Lower lobe of right lung (tissue), 2 donors: ENCODE data around the gene ABITRAM. TPM values are rescaled to one million over a fixed set of nuclear protein-coding genes. Genes with fewer than 3 reads are reported as not detected.
"Not testable (repeated sequence)": the region's sequence is repeated elsewhere in the genome, so short reads cannot be mapped to it uniquely, and the experiment has no call there.

ENCODE experiments used
- ATAC-seq, 2 donors: fragments of 200-7000 bp; cut with Tn5 transposase; one replicate each; pipeline ENCODE4 v1.9.1; 2020 to 2022; ENCODE audit warnings: mild to moderate bottlenecking in 2 of 2, moderate library complexity in 2 of 2
- DNase-seq: peaks from one replicate; pipeline ENCODE4 v3.0.0-alpha.2; 2020
- H3K27ac ChIP-seq: fragments of 200-600 bp; one replicate; pipeline ENCODE4 v1.8.0; 2022
- H3K27me3 ChIP-seq: fragments of 200-600 bp; one replicate; pipeline ENCODE4 v1.8.0; 2022; ENCODE audit warnings: low read depth
- H3K36me3 ChIP-seq: fragments of 200-600 bp; one replicate; pipeline ENCODE4 v1.8.0; 2022; ENCODE audit warnings: mild to moderate bottlenecking
- H3K4me1 ChIP-seq: fragments of 200-600 bp; one replicate; pipeline ENCODE4 v1.8.0; 2022
- H3K4me3 ChIP-seq: fragments of 200-600 bp; one replicate; pipeline ENCODE4 v1.8.0; 2022; ENCODE audit warnings: mild to moderate bottlenecking
- H3K9me3 ChIP-seq: fragments of 200-600 bp; one replicate; pipeline ENCODE4 v1.8.0; 2022
- CTCF ChIP-seq: fragments of 200-600 bp; IDR thresholded peaks from one replicate; pipeline ENCODE4 v1.8.0; 2022; ENCODE audit warnings: antibody characterized with exemption, mild to moderate bottlenecking
- intact Hi-C: fragments of 100-400 bp; cut with DNase I; formaldehyde crosslinking; loops from one replicate; pipeline ENCODE4 v1.11.0; 2022
- total RNA-seq: library from RNA; stranded (reverse); fragmentation: NEBNext Ultra II Directional; extraction: Animal tissue kit (Norgen Biotek cat#: 25700); gene quantifications from one replicate; pipeline ENCODE4 v1.2.1, GENCODE V29; 2021
- donor health status: DM: no; HTN: yes; CAD: no; lungs with severe emphysema.

Gene ABITRAM
- total RNA-seq, 1 donor from 2014 or later = 16.5 TPM

- Histone ChIP-seq H3K4me1 (no peaks in the 10 kb centered on the region), H3K27ac (no peak overlapping the region), H3K4me3 (no peak overlapping the region), H3K36me3 (peaks cover 89% of the 10 kb centered on the region), H3K27me3 (no peaks in the 10 kb centered on the region), H3K9me3 (no peaks in the 10 kb centered on the region)
- no peak for TF ChIP-seq CTCF
- DNase-seq (no peak), ATAC-seq (no peak)
- intact Hi-C loops = no loop called here
These were observed 20.8 kb upstream of the ABITRAM start for GRCh38 chr9:108913391-108913790.

- no peaks in the 10 kb centered on the region for H3K27me3 ChIP-seq
- no peaks in the 10 kb centered on the region for H3K9me3 ChIP-seq
- H3K27ac ChIP-seq = no peak overlapping the region
- no peak overlapping the region for H3K4me3 ChIP-seq
- DNase-seq (no peak), ATAC-seq (peak in 1 of 2 donors; percentile 43)
- peaks cover 97% of the 10 kb centered on the region for H3K36me3 ChIP-seq
- no peaks in the 10 kb centered on the region for H3K4me1 ChIP-seq
- intact Hi-C loops = no loop called here
- no peak for TF ChIP-seq CTCF
These were observed 14.7 kb upstream of the ABITRAM start for GRCh38 chr9:108919517-108919916.

GRCh38 chr9:108920401-108920800 is 13.8 kb upstream of the ABITRAM start:
- H3K4me3 ChIP-seq, ATAC-seq, H3K9me3 ChIP-seq, H3K27me3 ChIP-seq, DNase-seq, intact Hi-C loops, H3K4me1 ChIP-seq, H3K27ac ChIP-seq: not testable (repeated sequence)
- peaks cover 97% of the 10 kb centered on the region for H3K36me3 ChIP-seq

- DNase-seq = no peak
- Histone ChIP-seq H3K27me3 (no peaks in the 10 kb centered on the region), H3K4me1 (no peaks in the 10 kb centered on the region), H3K27ac (no peak overlapping the region), H3K9me3 (no peaks in the 10 kb centered on the region), H3K36me3 (peaks cover 97% of the 10 kb centered on the region), H3K4me3 (no peak overlapping the region)
- ATAC-seq = no peak
- no peak for TF ChIP-seq CTCF
- intact Hi-C loops = no loop called here
These were observed 13.0 kb upstream of the ABITRAM start for GRCh38 chr9:108921200-108921599.

- no peak for TF ChIP-seq CTCF
- no peaks in the 10 kb centered on the region for H3K9me3 ChIP-seq
- no peaks in the 10 kb centered on the region for H3K4me1 ChIP-seq
- ATAC-seq = no peak
- no peak overlapping the region for H3K4me3 ChIP-seq
- no peak overlapping the region for H3K27ac ChIP-seq
- no peak for DNase-seq
- no peaks in the 10 kb centered on the region for H3K27me3 ChIP-seq
- H3K36me3 ChIP-seq = peaks cover 97% of the 10 kb centered on the region
- intact Hi-C loops = no loop called here
These were observed 9.7 kb upstream of the ABITRAM start for GRCh38 chr9:108924466-108924865.

- Histone ChIP-seq H3K36me3 (peaks cover 69% of the 10 kb centered on the region), H3K4me1 (peaks cover 13% of the 10 kb centered on the region), H3K9me3 (no peaks in the 10 kb centered on the region), H3K4me3 (no peak overlapping the region), H3K27ac (no peak overlapping the region), H3K27me3 (no peaks in the 10 kb centered on the region)
- ATAC-seq (no peak), DNase-seq (no peak)
- TF ChIP-seq CTCF = no peak
- intact Hi-C loops = no loop called here
These were observed 5.8 kb upstream of the ABITRAM start for GRCh38 chr9:108928386-108928785.
